Motor neuron (in vitro differentiated cells): Measurements from ENCODE around the gene PRDM16. TPM values are rescaled to one million over a fixed set of nuclear protein-coding genes. Genes with fewer than 3 reads are reported as not detected.
A peak's percentile ranks its signal among the peaks of the same experiment; 100 is the strongest.

ENCODE experiments used
- ATAC-seq, 8 experiments: fragments of 200-7000 bp; cut with Tn5 transposase; replicated peaks in 6 of 8; 2 replicates each; pipeline ENCODE4 v1.8.0; 2021; ENCODE audit warnings: mild to moderate bottlenecking in 8 of 8, moderate library complexity in 8 of 8
- H3K27ac ChIP-seq, 2 donors: fragments of 250-450 bp; sonication (Bioruptor Pico); 2 replicates each; pipeline ENCODE4 v1.9.0; 2021; ENCODE audit warnings: antibody characterized with exemption in 2 of 2, mild to moderate bottlenecking in 2 of 2, moderate library complexity in 1 of 2
- H3K4me1 ChIP-seq, 2 donors: fragments of 250-450 bp; sonication (Bioruptor Pico); replicated peaks in 1 of 2; 2 replicates each; pipeline ENCODE4 v1.6.1; 2021; ENCODE audit warnings: antibody characterized with exemption in 2 of 2, mild to moderate bottlenecking in 2 of 2, moderate library complexity in 1 of 2
- H3K4me3 ChIP-seq, 5 donors: fragments of 250-450 bp; sonication (Bioruptor Pico); 2 replicates each; pipeline ENCODE4 v1.9.0; 2021; ENCODE audit warnings: antibody characterized with exemption in 5 of 5, mild to moderate bottlenecking in 5 of 5, moderate library complexity in 4 of 5
- WGBS, 10 experiments: fragments of 450-650 bp; shearing (Covaris generic); methylation state at CpG; one replicate each; pipeline ENCODE4 v1.0.0; 2022; 5-methylcytosine and 5-hydroxymethylcytosine counted together
- in situ Hi-C, 9 experiments: fragments of 400-800 bp; cut with MboI; loops; one replicate each; pipeline ENCODE4 v1.15.0; 2021; ENCODE audit warnings: low sequenced_read_pairs in 9 of 9, low pct_unique_long_range_greater_than_20kb in 2 of 9; ENCODE audit not compliant: unreplicated experiment in 9 of 9
- total RNA-seq, 8 experiments: library from RNA; unstranded; fragments of 300-600 nt; gene quantifications; 2 replicates each; pipeline versions ENCODE4 v1.2.3 to v1.2.4, GENCODE V29; 2022

The PRDM16 gene
- total RNA-seq, 8 experiments from 2014 or later: 0.18 to 2.9 (median 0.42) TPM

DNA sequence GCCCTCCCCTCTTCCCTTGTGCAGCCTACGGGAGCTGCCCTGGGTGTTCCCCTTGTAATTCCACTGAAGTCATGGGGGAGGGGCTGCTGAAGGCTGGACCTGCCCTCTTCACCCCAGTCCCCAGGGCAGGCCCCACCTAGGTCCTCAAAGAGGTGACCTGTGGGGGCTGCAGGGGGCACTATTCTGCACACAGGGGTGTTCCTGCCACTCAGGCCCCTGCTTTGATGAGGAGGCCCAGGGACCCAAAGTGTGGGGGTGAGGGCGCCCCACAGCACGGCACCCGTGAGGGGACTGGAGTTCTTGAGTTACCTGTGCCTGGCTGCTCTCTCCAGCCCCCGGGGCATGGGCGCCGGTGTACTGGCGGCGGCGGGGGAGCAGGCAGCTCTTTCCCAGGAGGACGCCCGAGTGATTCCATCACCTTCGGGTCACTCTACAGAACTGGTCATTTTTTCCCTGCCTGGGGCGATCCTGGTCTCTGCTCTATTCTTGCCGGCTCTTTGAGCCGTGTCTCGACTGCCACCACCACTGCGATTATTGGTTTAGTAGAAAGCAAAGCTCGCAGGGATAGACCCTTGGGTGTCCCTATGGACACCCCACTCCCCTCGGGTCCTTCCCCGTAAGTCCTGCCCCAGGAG lies 6.9 kb upstream of the PRDM16 start:
- H3K4me1 ChIP-seq: peaks cover 0 to 11% of the 10 kb centered on the region in 2 donors
- in situ Hi-C loops: loop anchor here in 3 of 9 experiments (25.0 kb wide), 3 partner anchors 100 to 325 kb away; no protein-coding TSS in a partner anchor
- WGBS, 10 experiments: 0 to 79% (median 33%) methylated on average over 1 to 12 of the region's 21 CpGs; no CpG with 5 or more reads in 5 of the 10 experiments
- no peak overlapping the region for H3K4me3 ChIP-seq
- no peak for ATAC-seq
- H3K27ac ChIP-seq: no peak overlapping the region

DNA sequence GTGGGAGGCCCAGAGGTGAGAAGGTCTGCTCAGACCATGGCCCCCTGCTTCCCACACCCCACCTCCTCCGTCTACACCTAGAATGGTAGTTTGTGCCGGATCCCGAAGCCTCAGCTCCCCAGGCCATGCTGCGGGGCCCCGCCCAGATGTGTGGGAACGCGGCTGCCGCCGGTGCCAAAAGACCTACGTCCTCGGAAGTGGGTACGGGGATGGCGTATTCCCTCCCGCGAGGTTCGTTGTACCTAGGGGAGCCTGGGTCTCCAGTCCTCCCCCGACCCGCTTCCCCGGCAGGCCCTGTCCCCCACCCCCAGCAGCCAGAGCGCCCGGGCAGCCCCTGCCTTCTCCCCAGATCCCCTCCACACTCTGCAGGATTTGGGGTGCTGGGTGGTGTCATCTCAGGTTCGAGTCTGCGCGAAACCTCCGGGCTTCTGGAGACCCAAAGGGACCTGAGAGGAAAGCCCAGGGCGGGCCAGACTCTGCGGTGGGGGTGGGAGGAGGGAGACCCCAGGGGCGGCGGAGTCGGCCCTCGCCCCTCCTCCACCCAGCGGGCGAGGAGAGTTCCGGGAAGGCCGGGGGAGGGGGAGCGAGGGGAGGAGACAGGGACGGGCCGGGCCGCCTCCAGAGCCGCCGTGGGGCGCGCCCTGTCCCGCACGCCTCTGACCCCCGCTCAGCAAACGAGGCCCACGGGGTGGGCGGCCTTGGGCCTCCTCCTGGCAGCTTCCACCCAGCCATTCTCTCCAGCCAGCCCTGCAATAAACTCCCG lies 6.2 kb upstream of the PRDM16 start:
- Histone ChIP-seq H3K27ac (no peak overlapping the region), H3K4me1 (peaks cover 0 to 15% of the 10 kb centered on the region in 2 donors), H3K4me3 (no peak overlapping the region)
- WGBS, 10 experiments: 0 to 60% (median 26%) methylated on average over 1 to 6 of the region's 50 CpGs; no CpG with 5 or more reads in 6 of the 10 experiments
- in situ Hi-C loops: loop anchor here in 3 of 9 experiments (25.0 kb wide), 3 partner anchors 100 to 325 kb away; no protein-coding TSS in a partner anchor
- ATAC-seq: no peak

DNA sequence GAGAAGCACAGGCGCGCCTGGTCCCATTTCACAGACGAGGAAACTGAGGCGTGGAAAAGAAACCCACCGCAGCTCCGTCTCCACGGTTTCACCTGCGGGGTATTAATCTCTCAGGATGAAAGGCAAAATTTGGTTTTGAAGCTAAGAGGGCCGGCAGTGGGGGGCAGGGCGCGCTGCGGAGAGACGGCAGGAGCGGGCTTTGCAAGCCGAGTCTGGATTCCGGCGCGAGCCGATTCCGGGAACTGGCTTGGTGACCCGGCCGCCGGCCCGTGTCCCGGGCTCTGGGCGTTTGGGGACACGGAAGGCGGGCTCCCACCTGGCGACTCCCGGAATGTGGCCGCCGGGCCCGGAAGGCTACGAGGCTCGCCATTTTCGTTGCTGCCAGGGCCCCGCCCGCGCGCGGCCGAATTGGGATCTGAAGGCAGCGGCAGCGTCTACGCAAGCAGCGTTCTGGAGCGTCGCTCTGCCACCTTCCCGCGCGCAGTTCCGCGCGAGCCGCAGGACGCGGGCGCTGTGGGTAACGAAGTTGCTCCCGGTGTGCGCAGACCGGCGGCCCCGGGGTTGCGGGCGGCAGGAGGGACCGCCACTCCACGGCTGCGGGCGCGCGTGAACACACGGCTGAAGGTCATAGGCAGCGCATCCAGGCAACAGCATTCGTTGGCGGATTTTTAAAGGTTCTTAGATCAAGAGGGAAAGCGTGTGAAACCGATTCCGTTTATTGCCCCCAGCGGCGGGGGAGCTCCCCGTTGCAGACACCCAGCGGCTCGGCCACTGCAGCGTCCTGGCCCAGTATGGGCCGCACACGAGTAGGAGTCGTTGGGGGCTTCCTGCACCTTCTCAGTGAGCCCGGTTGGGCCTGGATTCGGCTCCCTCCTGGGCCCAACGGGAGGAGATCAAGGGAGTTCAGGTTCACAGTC lies 5.4 kb upstream of the PRDM16 start:
- Histone ChIP-seq H3K27ac (no peak overlapping the region), H3K4me3 (no peak overlapping the region), H3K4me1 (peaks cover 0 to 22% of the 10 kb centered on the region in 2 donors)
- WGBS, 10 experiments: 3 to 87% (median 7%) methylated on average over 5 to 55 of the region's 91 CpGs; no CpG with 5 or more reads in 3 of the 10 experiments
- no peak for ATAC-seq
- in situ Hi-C loops: loop anchor here in 3 of 9 experiments (25.0 kb wide), 3 partner anchors 101 to 324 kb away; no protein-coding TSS in a partner anchor

DNA sequence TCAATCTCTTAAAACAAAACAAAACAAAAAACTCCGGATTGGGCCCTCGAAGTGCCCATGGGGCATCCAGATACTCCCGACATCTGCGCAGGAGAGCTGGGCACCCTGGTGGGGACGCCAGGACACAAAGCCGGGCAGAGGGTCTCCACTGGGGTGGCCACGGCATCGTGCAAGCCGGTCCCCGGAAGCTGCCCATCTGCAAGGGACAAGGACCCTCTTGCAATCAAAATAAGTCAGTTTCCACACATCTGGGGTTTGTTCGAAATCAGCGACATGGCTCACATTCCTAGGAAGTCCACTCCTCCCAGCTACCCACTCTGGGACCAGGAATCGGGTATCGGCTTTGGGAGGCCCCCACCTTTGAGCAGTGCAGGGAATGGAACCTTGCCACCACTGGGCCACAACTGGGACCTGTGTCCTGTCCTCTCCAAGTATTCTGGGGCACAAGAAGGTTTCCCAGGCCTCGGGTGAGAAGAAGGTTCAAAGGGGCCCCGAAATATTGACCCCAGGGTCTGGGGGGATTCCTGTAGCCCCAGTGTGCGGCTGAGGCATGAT lies 4.6 kb upstream of the PRDM16 start:
- 0 to 74% (median 32%) methylated on average over 1 to 11 of the region's 17 CpGs; no CpG with 5 or more reads in 3 of the 10 experiments for WGBS, 10 experiments
- in situ Hi-C loops: loop anchor here in 3 of 9 experiments (25.0 kb wide), 3 partner anchors 102 to 323 kb away; no protein-coding TSS in a partner anchor
- no peak for ATAC-seq
- Histone ChIP-seq H3K27ac (no peak overlapping the region), H3K4me1 (peaks cover 0 to 27% of the 10 kb centered on the region in 2 donors), H3K4me3 (no peak overlapping the region)

DNA sequence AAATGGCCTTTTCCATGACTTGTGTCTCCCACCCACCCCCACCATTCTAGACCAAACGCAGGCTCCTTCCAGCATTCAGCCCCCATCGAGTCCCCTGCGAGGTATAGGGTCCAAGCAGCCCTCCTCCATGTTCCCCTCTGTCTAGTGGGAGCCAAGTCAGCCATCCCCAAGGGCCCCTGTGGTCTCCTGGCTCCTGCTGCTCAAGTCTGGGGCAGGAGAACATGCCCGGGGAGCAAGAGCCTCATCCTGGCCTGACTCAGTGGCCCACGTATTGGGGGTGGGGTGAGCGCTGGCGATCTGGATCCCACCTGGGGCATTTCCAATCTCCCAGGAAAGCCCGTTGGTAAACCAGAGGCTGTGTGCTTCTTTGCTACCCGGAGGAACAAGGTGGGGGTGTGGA lies 4.1 kb upstream of the PRDM16 start:
- 21 to 43% (median 32%) methylated on average over 4 to 9 of the region's 9 CpGs; no CpG with 5 or more reads in 6 of the 10 experiments for WGBS, 10 experiments
- no peak overlapping the region for H3K4me3 ChIP-seq
- in situ Hi-C loops: loop anchor here in 3 of 9 experiments (25.0 kb wide), 3 partner anchors 103 to 322 kb away; no protein-coding TSS in a partner anchor
- peaks cover 0 to 29% of the 10 kb centered on the region in 2 donors for H3K4me1 ChIP-seq
- ATAC-seq: no peak
- no peak overlapping the region for H3K27ac ChIP-seq

DNA sequence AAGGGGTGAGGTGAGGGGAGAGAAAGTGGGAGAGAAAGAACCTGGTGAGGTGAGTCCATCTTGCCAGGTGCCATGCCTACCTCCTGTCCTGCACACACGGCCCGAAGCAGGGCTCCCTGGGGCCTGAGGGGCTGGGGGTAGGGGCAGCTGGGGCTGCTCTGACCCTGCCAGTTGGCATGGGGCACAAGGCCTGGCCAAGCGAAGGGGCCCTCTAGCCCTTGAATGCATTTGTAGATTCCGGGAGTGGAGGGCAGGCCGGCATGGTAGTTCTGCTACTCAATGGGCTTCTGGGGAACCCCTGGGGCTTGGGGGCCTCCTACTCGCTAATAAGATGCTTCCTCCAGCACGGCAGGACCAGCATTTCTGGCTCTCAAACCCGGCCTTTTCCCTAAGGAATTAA lies 3.6 kb upstream of the PRDM16 start:
- in situ Hi-C loops: loop anchor here in 3 of 9 experiments (25.0 kb wide), 3 partner anchors 103 to 322 kb away; no protein-coding TSS in a partner anchor
- WGBS, 10 experiments: 0 to 40% (median 28%) methylated on average over 1 to 5 of the region's 8 CpGs; no CpG with 5 or more reads in 5 of the 10 experiments
- no peak for ATAC-seq
- Histone ChIP-seq H3K27ac (no peak overlapping the region), H3K4me3 (no peak overlapping the region), H3K4me1 (peaks cover 0 to 31% of the 10 kb centered on the region in 2 donors)

DNA sequence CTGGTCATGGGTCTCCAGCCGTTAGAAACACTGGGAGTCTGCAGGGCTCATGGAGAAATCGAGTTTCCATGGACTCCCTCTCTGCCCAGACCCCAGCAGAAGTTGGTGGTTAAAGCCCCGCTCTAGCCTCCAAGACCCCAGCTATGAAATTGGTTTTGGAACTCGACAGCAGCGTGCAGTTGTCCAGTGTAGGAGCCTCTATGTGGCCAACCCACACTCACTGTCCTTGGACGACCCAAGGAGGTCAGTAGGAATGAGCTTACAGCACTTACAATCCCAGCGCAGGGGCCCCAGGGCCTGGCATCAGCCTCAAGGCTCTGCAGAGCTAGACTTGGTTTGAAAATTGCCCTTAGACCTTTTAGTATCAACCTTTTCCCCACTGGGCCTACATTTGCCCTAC lies 3.2 kb upstream of the PRDM16 start:
- H3K4me3 ChIP-seq: no peak overlapping the region
- WGBS, 10 experiments: 0 to 90% (median 50%) methylated on average over 1 to 6 of the region's 7 CpGs; no CpG with 5 or more reads in 4 of the 10 experiments
- H3K4me1 ChIP-seq: peaks cover 0 to 35% of the 10 kb centered on the region in 2 donors
- no peak overlapping the region for H3K27ac ChIP-seq
- in situ Hi-C loops: loop anchor here in 3 of 9 experiments (25.0 kb wide), 3 partner anchors 103 to 322 kb away; no protein-coding TSS in a partner anchor
- no peak for ATAC-seq

DNA sequence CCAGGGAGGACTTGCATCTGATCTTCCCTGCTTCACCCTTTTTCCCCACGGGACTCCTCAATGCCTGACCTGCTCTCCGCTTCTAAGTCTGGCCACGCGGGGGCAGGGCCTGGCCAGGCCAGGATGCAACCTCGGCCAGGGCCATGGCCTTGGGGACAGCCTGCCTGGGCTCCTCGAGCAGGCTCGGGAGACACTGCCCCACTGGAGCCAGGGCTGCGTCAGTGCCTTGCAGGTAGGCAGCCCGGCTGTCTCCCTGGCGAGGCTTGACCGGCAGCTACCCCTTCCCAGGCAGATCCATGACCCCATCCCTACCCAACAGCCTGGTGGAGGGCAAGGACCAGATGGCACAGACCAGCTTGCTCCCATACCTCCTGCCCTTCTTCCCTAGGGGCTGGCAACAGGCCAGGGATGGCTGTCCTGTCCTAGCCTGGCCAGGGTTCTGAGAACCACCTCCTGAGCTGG lies 2.7 kb upstream of the PRDM16 start:
- no peak overlapping the region for H3K27ac ChIP-seq
- peak in 3 of 8 experiments; percentile 33 to 56 (median 54) for ATAC-seq
- peaks cover 0 to 32% of the 10 kb centered on the region in 2 donors for H3K4me1 ChIP-seq
- in situ Hi-C loops: loop anchor here in 3 of 9 experiments (25.0 kb wide), 3 partner anchors 104 to 321 kb away; no protein-coding TSS in a partner anchor
- no peak overlapping the region for H3K4me3 ChIP-seq
- WGBS, 10 experiments: 6 to 57% (median 30%) methylated on average over 2 to 8 of the region's 11 CpGs; no CpG with 5 or more reads in 4 of the 10 experiments

DNA sequence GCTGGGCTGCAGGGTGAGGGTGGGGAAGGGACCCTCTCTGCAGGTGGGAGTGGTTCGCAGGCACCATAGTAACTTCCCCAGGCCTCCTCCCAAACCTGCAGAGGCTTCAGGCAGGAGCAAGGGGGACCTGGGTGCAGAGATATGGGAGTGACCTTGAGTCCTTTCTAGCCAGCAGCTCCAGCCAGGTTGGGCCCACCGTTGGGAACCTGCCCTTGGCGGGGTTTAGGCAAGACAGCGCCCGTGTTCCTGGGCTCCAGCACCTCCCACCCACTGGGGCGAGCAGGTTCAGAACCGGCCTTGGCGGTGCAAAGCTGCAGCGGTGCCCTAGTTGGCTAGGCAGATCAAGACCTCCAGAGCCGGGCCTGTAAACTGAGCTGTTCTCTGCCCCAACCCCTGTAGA lies 2.2 kb upstream of the PRDM16 start:
- H3K4me1 ChIP-seq: peaks cover 0 to 26% of the 10 kb centered on the region in 2 donors
- no peak for ATAC-seq
- no peak overlapping the region for H3K27ac ChIP-seq
- WGBS, 10 experiments: 38 to 41% (median 40%) methylated on average over 3 to 8 of the region's 10 CpGs; no CpG with 5 or more reads in 7 of the 10 experiments
- in situ Hi-C loops: loop anchor here in 3 of 9 experiments (25.0 kb wide), 3 partner anchors 105 to 320 kb away; no protein-coding TSS in a partner anchor
- no peak overlapping the region for H3K4me3 ChIP-seq

DNA sequence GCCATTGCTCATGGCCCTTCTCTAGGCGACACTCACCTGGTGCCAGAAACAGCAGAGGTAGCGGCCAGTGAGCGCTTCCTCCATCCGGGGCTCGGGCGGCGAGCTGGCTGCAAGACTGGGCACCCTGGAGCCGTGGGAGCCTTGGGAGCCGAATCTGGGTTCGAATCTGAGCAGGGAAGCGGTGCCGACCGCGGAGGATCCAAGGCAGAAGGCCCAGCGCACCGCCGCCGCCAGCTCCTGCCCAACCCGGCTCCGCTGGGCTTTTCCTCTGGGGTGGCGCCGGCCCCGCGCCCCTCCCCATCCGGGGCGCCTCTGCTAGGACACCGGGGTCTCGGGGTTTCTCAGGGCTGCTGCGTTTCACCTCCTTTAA lies 1.7 kb upstream of the PRDM16 start:
- in situ Hi-C loops: loop anchor here in 3 of 9 experiments (25.0 kb wide), 3 partner anchors 105 to 320 kb away; no protein-coding TSS in a partner anchor
- Histone ChIP-seq H3K27ac (no peak overlapping the region), H3K4me1 (peaks cover 0 to 24% of the 10 kb centered on the region in 2 donors), H3K4me3 (no peak overlapping the region)
- ATAC-seq: no peak
- 2 to 66% (median 14%) methylated on average over 5 to 13 of the region's 29 CpGs; no CpG with 5 or more reads in 7 of the 10 experiments for WGBS, 10 experiments

DNA sequence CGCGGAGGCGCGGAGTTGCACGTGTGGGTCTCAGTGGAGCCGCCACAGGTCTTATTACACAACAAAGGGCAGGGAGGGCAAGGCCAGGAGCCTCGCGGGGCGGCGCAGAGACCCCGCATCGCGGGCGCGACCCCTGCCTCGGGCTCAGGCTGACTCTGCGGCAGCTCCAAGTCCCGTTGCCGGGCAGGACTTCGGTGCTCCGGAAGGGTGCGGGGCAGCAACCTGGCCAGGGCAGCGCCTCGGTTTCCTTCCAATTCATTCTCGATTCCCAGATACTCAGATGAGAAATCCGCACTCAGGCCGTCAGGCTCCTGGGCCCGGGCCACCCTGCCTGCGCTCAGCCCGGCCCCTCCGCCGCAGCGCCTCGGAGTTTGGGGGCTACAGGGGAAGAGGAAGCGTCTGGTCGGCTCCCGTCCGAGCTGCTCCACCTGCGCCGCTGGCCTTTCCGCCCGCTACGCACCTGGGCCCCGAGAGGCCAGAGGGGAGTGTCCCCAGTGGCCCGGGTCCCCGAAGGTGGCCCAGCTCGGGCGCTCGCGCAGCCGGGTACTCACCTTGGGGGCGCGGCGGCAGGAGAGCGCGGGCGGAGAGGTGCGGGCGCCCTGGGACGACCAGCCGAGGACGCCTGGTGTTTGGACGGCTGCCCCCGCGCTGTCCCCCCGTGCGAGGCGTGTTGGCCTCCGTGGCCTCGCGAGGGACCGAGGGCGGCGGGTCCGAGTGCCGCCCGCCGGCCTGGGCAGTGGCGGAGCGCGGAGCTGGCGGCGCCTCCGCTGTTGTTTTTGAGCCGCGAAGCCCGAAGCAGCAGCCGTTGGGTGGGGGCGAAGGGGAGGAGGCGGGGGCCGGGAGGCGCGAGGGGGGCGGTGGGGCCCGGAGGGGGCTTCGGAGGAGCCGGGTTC lies 1.1 kb upstream of the PRDM16 start:
- Histone ChIP-seq H3K27ac (no peak overlapping the region), H3K4me3 (peak overlapping the region in 1 of 5 donors; percentile 19), H3K4me1 (peaks cover 0 to 24% of the 10 kb centered on the region in 2 donors)
- no peak for ATAC-seq
- in situ Hi-C loops: loop anchor here in 3 of 9 experiments (25.0 kb wide), 3 partner anchors 106 to 319 kb away; no protein-coding TSS in a partner anchor
- 0 to 86% (median 10%) methylated on average over 2 to 37 of the region's 97 CpGs; no CpG with 5 or more reads in 5 of the 10 experiments for WGBS, 10 experiments
